NCI-H510A treated with DMSO at 0.1 percent for 48 hours (cell line): ENCODE results near the gene C2CD2.
"Not testable (repeated sequence)": the region's sequence is repeated elsewhere in the genome, so short reads cannot be mapped to it uniquely, and the experiment has no call there.

Experiments used
- DNase-seq: peaks from one replicate; lab custom pipeline; 2025; lab: John Stamatoyannopoulos, UW

The C2CD2 gene

GRCh38 chr21:41953831-41954653 is at the start of gene C2CD2:
Gene C2CD2 (minus strand): TSS chr21:41954018. CDS start chr21:41953648, 370 bp downstream.
- peak; percentile 35 for DNase-seq

- DNase-seq: no peak
Measured at GRCh38 chr21:42003051-42003461, 49.2 kb upstream of the C2CD2 start.

GRCh38 chr21:42002421-42002958 is 48.7 kb upstream of the C2CD2 start:
- no peak for DNase-seq

GRCh38 chr21:42001781-42002180 is 48.0 kb upstream of the C2CD2 start:
- no peak for DNase-seq

GRCh38 chr21:42000908-42001307 is 47.1 kb upstream of the C2CD2 start:
- DNase-seq: no peak

- no peak for DNase-seq
Measured at GRCh38 chr21:41997657-41998056, 43.8 kb upstream of the C2CD2 start.

GRCh38 chr21:41995577-41995976 is 41.8 kb upstream of the C2CD2 start:
- no peak for DNase-seq

- not testable (repeated sequence) for DNase-seq
Measured at GRCh38 chr21:41994613-41995012, 40.8 kb upstream of the C2CD2 start.

- DNase-seq: no peak
Measured at GRCh38 chr21:41993744-41994143, 39.9 kb upstream of the C2CD2 start.

GRCh38 chr21:41992576-41992975 is 38.8 kb upstream of the C2CD2 start:
- DNase-seq: no peak

GRCh38 chr21:41991659-41992058 is 37.8 kb upstream of the C2CD2 start:
- DNase-seq: no peak

- no peak for DNase-seq
Measured at GRCh38 chr21:41989698-41990097, 35.9 kb upstream of the C2CD2 start.

- no peak for DNase-seq
Measured at GRCh38 chr21:41987310-41987709, 33.5 kb upstream of the C2CD2 start.

- DNase-seq: no peak
Measured at GRCh38 chr21:41985662-41986416, 32.0 kb upstream of the C2CD2 start.

- no peak for DNase-seq
Measured at GRCh38 chr21:41983229-41983628, 29.4 kb upstream of the C2CD2 start.

- no peak for DNase-seq
Measured at GRCh38 chr21:41980561-41980960, 26.7 kb upstream of the C2CD2 start.

- DNase-seq: no peak
Measured at GRCh38 chr21:41979751-41980369, 26.0 kb upstream of the C2CD2 start.

- DNase-seq: no peak
Measured at GRCh38 chr21:41979335-41979734, 25.5 kb upstream of the C2CD2 start.

- no peak for DNase-seq
Measured at GRCh38 chr21:41977034-41977950, 23.5 kb upstream of the C2CD2 start.

GRCh38 chr21:41976611-41977010 is 22.8 kb upstream of the C2CD2 start:
- no peak for DNase-seq
